ENCODE measurements around the gene LRRC32. TPM values are rescaled to one million over a fixed set of nuclear protein-coding genes. Genes with fewer than 3 reads are reported as not detected.

Gene LRRC32
- total and polyA plus RNA-seq, 10 of the 15 experiments (the other 5 are each of a cell fraction or from before 2014, with no cell fraction given) = 0.56 to 20.8 (median 7.4) TPM

- ATAC-seq = peak; percentile 22
- H3K27ac ChIP-seq (ENCODE audit: control insufficient read depth, insufficient read depth) = no peak overlapping the region
Observed at GRCh38 chr11:76629853-76630599, 40.5 kb downstream of the LRRC32 start.

More at GRCh38 chr11:76629853-76630599, 40.5 kb downstream of the LRRC32 start:
- Histone ChIP-seq H3K9me3 (replicated peaks; ENCODE audit: control insufficient read depth, insufficient read depth, low read length) (peaks cover 18% of the 10 kb centered on the region; the same call in 2 of the 3 replicates), H3K9ac (ENCODE audit: control insufficient read depth, insufficient read depth, low read length) (0 out of 2 replicates have a peak overlapping the region, but pooled peaks have one; percentile 5), H3K4me2 (ENCODE audit: control insufficient read depth, insufficient read depth) (0 out of 2 replicates have a peak overlapping the region, but pooled peaks have one; percentile 35), H3K36me3 (ENCODE audit: control insufficient read depth in 2 of 2, insufficient read depth in 2 of 2, low read length in 1 of 2) (no peaks in the 10 kb centered on the region), H3K27me3 (replicated peaks in 1 of 2; ENCODE audit: control insufficient read depth in 2 of 2, insufficient read depth in 2 of 2, low read length in 1 of 2) (peaks cover 0 to 5% of the 10 kb centered on the region in 2 experiments; a peak in 1 of 4 replicates), H3K79me2 (ENCODE audit: control insufficient read depth, insufficient read depth, low read length) (no peaks in the 10 kb centered on the region), H4K20me1 (ENCODE audit: control insufficient read depth, insufficient read depth) (no peaks in the 10 kb centered on the region), H2AFZ (ENCODE audit: control insufficient read depth, low read depth, low read length) (no peak overlapping the region), H3K4me1 (ENCODE audit: control insufficient read depth, insufficient read depth, low read length) (peaks cover 41% of the 10 kb centered on the region), H3K4me3 (no peak overlapping the region)
- TSS peak; percentile 89 for BruUV-seq (replicated peaks)
- RAD21 ChIA-PET (ENCODE audit: unreplicated experiment) = interaction anchor here (0.8 to 11.6 kb wide), 3 partner anchors 31 to 49 kb away, joined by 3 to 145 read pairs (median 8); partner anchors contain the start of gene LRRC32
- FAIRE-seq = no peak
- POLR2A ChIA-PET = interaction anchor here (1.0 to 2.4 kb wide), 8 partner anchors 9 to 45 kb away, joined by 3 to 33 read pairs (median 6); partner anchors contain the start of gene LRRC32
- no peak for TF ChIP-seq KLF5 (IDR thresholded peaks at IDR 0.05; ENCODE audit: partially characterized antibody)
- TF ChIP-seq IKZF2 (IDR thresholded peaks at IDR 0.05) = peak; percentile 29 to 42; a peak in 2 of 4 replicates
- peak; percentile 81 for TF ChIP-seq EED (IDR thresholded peaks at IDR 0.05; ENCODE audit: low read depth)
- TF ChIP-seq BCL3 (IDR thresholded peaks at IDR 0.05; ENCODE audit: borderline replicate concordance, insufficient read depth, low read depth, low read length, poor library complexity, severe bottlenecking) = no peak
- peak; percentile 52 to 69; a peak in 2 of 4 replicates for TF ChIP-seq BHLHE40 (IDR thresholded peaks at IDR 0.05; ENCODE audit: borderline replicate concordance in 1 of 2, low read depth in 2 of 2, low read length in 1 of 2)
- SMC1A ChIA-PET (ENCODE audit: uncharacterized antibody, unreplicated experiment) = interaction anchor here (0.7 to 2.9 kb wide), 7 partner anchors 9 to 43 kb away, joined by 3 to 24 read pairs (median 4); no protein-coding TSS in a partner anchor
- intact Hi-C loops (cut with micrococcal nuclease; ENCODE audit: unreplicated experiment) = no loop called here
- CTCF ChIA-PET = interaction anchor here (2.2 to 10.0 kb wide), 2 partner anchors 31 to 41 kb away, joined by 15 to 70 read pairs; partner anchors contain the start of gene LRRC32
- in situ Hi-C loops (cut with MboI) = loop anchor here (5.0 kb wide), 1 partner anchor 42 kb away; the partner anchor contains the start of gene LRRC32
- DNase-seq (ENCODE audit: low read depth, low spot score) = no peak
- 17% methylated on average over 11 of the region's 11 CpGs for WGBS (ENCODE audit: insufficient coverage, insufficient replicate concordance, low lambda C conversion rate, missing lambda C conversion rate)
